ENCODE results near the gene SLC39A8. TPM values are rescaled to one million over a fixed set of nuclear protein-coding genes. Genes with fewer than 3 reads are reported as not detected.

The SLC39A8 gene
- 10 to 100 TPM in 2 of 9 donors, 1 to 10 TPM in 7; 1.9 to 51.3 (median 3.0) TPM for total RNA-seq
- polyA plus RNA-seq, result 1 to 10 TPM; 1.6 to 2.6 TPM
- long read RNA-seq, donor 1, partial matches to known transcripts, result 0 of 6 reads
- long read RNA-seq, donor 1, other reads (novel, unspliced or antisense), result 0 of 6 reads
- long read RNA-seq, donor 2, transcript SLC39A8-202 (8 exons, 3,238 nt), result minor isoform, 5 of 16 reads
- long read RNA-seq, donor 2, transcript SLC39A8-201 (9 exons, 3,144 nt), result major isoform, 6 of 16 reads
- long read RNA-seq, donor 2, partial matches to known transcripts, result 1 of 16 reads
- long read RNA-seq, donor 2, other reads (novel, unspliced or antisense), result 4 of 16 reads
- long read RNA-seq, donor 3, partial matches to known transcripts, result 0 of 6 reads
- long read RNA-seq, donor 3, other reads (novel, unspliced or antisense), result 0 of 6 reads

- DNase-seq (peak; percentile 81 to 92 (median 85)), ATAC-seq (peak; percentile 86 to 97 (median 96))
- WGBS, 4 donors, result 0 to 2% (median 1%) methylated on average over 49 to 54 of the region's 54 CpGs
- intact Hi-C loops (cut with DNase I), result loop anchor here in 3 of 10 donors (10.0 kb wide), 4 partner anchors 90 to 670 kb away; partner anchors contain the start of genes NFKB1 (in 1 of the 3) and SLC9B1 (in 1 of the 3)
- Histone ChIP-seq H3K27ac (peak within 1 kb of the TSS in 11 of 12 donors; percentile 7 to 92 (median 58)), H3K36me3 (no peaks in the 10 kb centered on the region), H3K27me3 (no peaks in the 10 kb centered on the region), H3K9me3 (no peaks in the 10 kb centered on the region), H3K4me1 (peaks cover 0 to 49% (median 7%) of the 10 kb centered on the region in 12 donors), H3K4me3 (peak within 1 kb of the TSS; percentile 42 to 82 (median 58))
- peak; percentile 47 to 86 (median 78) for TF ChIP-seq CTCF (IDR thresholded peaks at IDR 0.05)
- peak in 1 of 2 donors; percentile 46 for TF ChIP-seq POLR2A (IDR thresholded peaks at IDR 0.05)
Measured at GRCh38 chr4:102344954-102345794, at the start of gene SLC39A8. Gene SLC39A8 (minus strand): TSS chr4:102345482. CDS start chr4:102344662, 820 bp downstream.

- H3K9me3 ChIP-seq, result no peaks in the 10 kb centered on the region
- ATAC-seq, result no peak
- intact Hi-C loops (cut with DNase I), result no loop called here
- peaks cover 0 to 4% (median 0%) of the 10 kb centered on the region in 9 donors for H3K27me3 ChIP-seq
- H3K36me3 ChIP-seq, result no peaks in the 10 kb centered on the region
- no peak for DNase-seq
- H3K27ac ChIP-seq, result no peak overlapping the region
- no peak overlapping the region for H3K4me3 ChIP-seq
- peaks cover 0 to 7% (median 0%) of the 10 kb centered on the region in 12 donors for H3K4me1 ChIP-seq
- TF ChIP-seq POLR2A (IDR thresholded peaks at IDR 0.05) (no peak), CTCF (IDR thresholded peaks at IDR 0.05) (no peak)
- WGBS, 4 donors, result 75 to 80% (median 76%) methylated on average over 4 of the region's 4 CpGs
Measured at GRCh38 chr4:102392033-102392744, 46.9 kb upstream of the SLC39A8 start.

- intact Hi-C loops (cut with DNase I), result no loop called here
- Histone ChIP-seq H3K27me3 (peaks cover 0 to 4% (median 0%) of the 10 kb centered on the region in 9 donors), H3K9me3 (no peaks in the 10 kb centered on the region), H3K27ac (no peak overlapping the region), H3K36me3 (no peaks in the 10 kb centered on the region), H3K4me3 (no peak overlapping the region), H3K4me1 (peaks cover 0 to 7% (median 0%) of the 10 kb centered on the region in 12 donors)
- 59 to 74% (median 72%) methylated on average over 2 of the region's 2 CpGs for WGBS, 4 donors
- TF ChIP-seq POLR2A (IDR thresholded peaks at IDR 0.05), result no peak
- no peak for TF ChIP-seq CTCF (IDR thresholded peaks at IDR 0.05)
- no peak for DNase-seq
- peak in 2 of 4 donors; percentile 18 to 39 for ATAC-seq
Measured at GRCh38 chr4:102390438-102390837, 45.2 kb upstream of the SLC39A8 start.

Data from heart left ventricle (tissue), 16 donors.